Measurements from ENCODE around the gene CRB2.

Gene CRB2

GRCh38 chr9:123347289-123348060 is 8.5 kb upstream of the CRB2 start:
- Histone ChIP-seq H3K4me1 (no peaks in the 10 kb centered on the region), H3K4me3 (no peak overlapping the region), H3K9me3 (no peaks in the 10 kb centered on the region), H3K27me3 (ENCODE audit: low read depth) (peaks cover 13% of the 10 kb centered on the region), H3K36me3 (replicated peaks) (no peaks in the 10 kb centered on the region)
- DNase-seq (ENCODE audit: low spot score in 2 of 2): no peak
- in situ Hi-C loops (cut with MboI; ENCODE audit: low sequenced_read_pairs): loop anchor here (25.0 kb wide), 1 partner anchor 885 kb away; no protein-coding TSS in a partner anchor

GRCh38 chr9:123348317-123348992 is 7.5 kb upstream of the CRB2 start:
- no peak for DNase-seq (ENCODE audit: low spot score in 2 of 2)
- in situ Hi-C loops (cut with MboI; ENCODE audit: low sequenced_read_pairs): loop anchor here (25.0 kb wide), 1 partner anchor 886 kb away; no protein-coding TSS in a partner anchor

GRCh38 chr9:123349033-123349432 is 7.0 kb upstream of the CRB2 start:
- in situ Hi-C loops (cut with MboI; ENCODE audit: low sequenced_read_pairs): loop anchor here (25.0 kb wide), 1 partner anchor 887 kb away; no protein-coding TSS in a partner anchor
- H3K9me3 ChIP-seq: no peaks in the 10 kb centered on the region
- no peaks in the 10 kb centered on the region for H3K4me1 ChIP-seq
- no peaks in the 10 kb centered on the region for H3K36me3 ChIP-seq (replicated peaks)
- H3K27me3 ChIP-seq (ENCODE audit: low read depth): peaks cover 21% of the 10 kb centered on the region
- no peak overlapping the region for H3K4me3 ChIP-seq
- no peak for DNase-seq (ENCODE audit: low spot score in 2 of 2)

More at GRCh38 chr9:123348317-123348992, 7.5 kb upstream of the CRB2 start:
- Histone ChIP-seq H3K9me3 (no peaks in the 10 kb centered on the region), H3K36me3 (replicated peaks) (no peaks in the 10 kb centered on the region), H3K27me3 (ENCODE audit: low read depth) (peaks cover 18% of the 10 kb centered on the region), H3K4me3 (no peak overlapping the region), H3K4me1 (no peaks in the 10 kb centered on the region)

- no peaks in the 10 kb centered on the region for H3K9me3 ChIP-seq
- H3K4me1 ChIP-seq: no peaks in the 10 kb centered on the region
- H3K27me3 ChIP-seq (ENCODE audit: low read depth): peaks cover 21% of the 10 kb centered on the region
- DNase-seq (ENCODE audit: low spot score in 2 of 2): peak; percentile 72 to 82
- in situ Hi-C loops (cut with MboI; ENCODE audit: low sequenced_read_pairs): loop anchor here (5.0 to 25.0 kb wide), 4 partner anchors 37 to 1238 kb away; no protein-coding TSS in a partner anchor
- no peaks in the 10 kb centered on the region for H3K36me3 ChIP-seq (replicated peaks)
- H3K4me3 ChIP-seq: no peak overlapping the region
These were observed 6.1 kb upstream of the CRB2 start for GRCh38 chr9:123349691-123350480.

- Histone ChIP-seq H3K4me3 (no peak overlapping the region), H3K36me3 (replicated peaks) (no peaks in the 10 kb centered on the region), H3K4me1 (no peaks in the 10 kb centered on the region), H3K9me3 (no peaks in the 10 kb centered on the region), H3K27me3 (ENCODE audit: low read depth) (peaks cover 21% of the 10 kb centered on the region)
- no peak for DNase-seq (ENCODE audit: low spot score in 2 of 2)
- in situ Hi-C loops (cut with MboI; ENCODE audit: low sequenced_read_pairs): loop anchor here (5.0 to 25.0 kb wide), 3 partner anchors 37 to 1238 kb away; no protein-coding TSS in a partner anchor
These were observed 5.2 kb upstream of the CRB2 start for GRCh38 chr9:123350590-123351310.

GRCh38 chr9:123353041-123353440 is 3.0 kb upstream of the CRB2 start:
- peaks cover 18% of the 10 kb centered on the region for H3K27me3 ChIP-seq (ENCODE audit: low read depth)
- H3K4me1 ChIP-seq: peaks cover 3% of the 10 kb centered on the region
- in situ Hi-C loops (cut with MboI; ENCODE audit: low sequenced_read_pairs): loop anchor here (5.0 to 25.0 kb wide), 3 partner anchors 34 to 1241 kb away; no protein-coding TSS in a partner anchor
- no peak for DNase-seq (ENCODE audit: low spot score in 2 of 2)
- no peak overlapping the region for H3K4me3 ChIP-seq
- no peaks in the 10 kb centered on the region for H3K9me3 ChIP-seq
- H3K36me3 ChIP-seq (replicated peaks): no peaks in the 10 kb centered on the region

- Histone ChIP-seq H3K36me3 (replicated peaks) (no peaks in the 10 kb centered on the region), H3K9me3 (no peaks in the 10 kb centered on the region), H3K27me3 (ENCODE audit: low read depth) (peaks cover 16% of the 10 kb centered on the region), H3K4me1 (peaks cover 7% of the 10 kb centered on the region), H3K4me3 (no peak overlapping the region)
- in situ Hi-C loops (cut with MboI; ENCODE audit: low sequenced_read_pairs): loop anchor here (5.0 to 25.0 kb wide), 3 partner anchors 33 to 1242 kb away; no protein-coding TSS in a partner anchor
- DNase-seq (ENCODE audit: low spot score in 2 of 2): peak; percentile 54 to 90
These were observed 1.9 kb upstream of the CRB2 start for GRCh38 chr9:123353984-123354591.

GRCh38 chr9:123354806-123355508 is 1.0 kb upstream of the CRB2 start:
- Histone ChIP-seq H3K36me3 (replicated peaks) (no peaks in the 10 kb centered on the region), H3K4me3 (no peak overlapping the region), H3K4me1 (peaks cover 12% of the 10 kb centered on the region), H3K27me3 (ENCODE audit: low read depth) (peaks cover 15% of the 10 kb centered on the region), H3K9me3 (no peaks in the 10 kb centered on the region)
- in situ Hi-C loops (cut with MboI; ENCODE audit: low sequenced_read_pairs): loop anchor here (5.0 to 25.0 kb wide), 3 partner anchors 32 to 1243 kb away; no protein-coding TSS in a partner anchor
- no peak for DNase-seq (ENCODE audit: low spot score in 2 of 2)

- in situ Hi-C loops (cut with MboI; ENCODE audit: low sequenced_read_pairs): loop anchor here (25.0 kb wide), 1 partner anchor 1245 kb away; no protein-coding TSS in a partner anchor
- Histone ChIP-seq H3K36me3 (replicated peaks) (no peaks in the 10 kb centered on the region), H3K9me3 (no peaks in the 10 kb centered on the region), H3K4me1 (peaks cover 20% of the 10 kb centered on the region), H3K27me3 (ENCODE audit: low read depth) (peaks cover 7% of the 10 kb centered on the region), H3K4me3 (no peak overlapping the region)
- DNase-seq (ENCODE audit: low spot score in 2 of 2): no peak
These were observed 1.1 kb downstream of the CRB2 start for GRCh38 chr9:123356851-123357742.

GRCh38 chr9:123357743-123358059 is 1.7 kb downstream of the CRB2 start:
- DNase-seq (ENCODE audit: low spot score in 2 of 2): no peak
- H3K27me3 ChIP-seq (ENCODE audit: low read depth): peaks cover 7% of the 10 kb centered on the region
- no peaks in the 10 kb centered on the region for H3K9me3 ChIP-seq
- no peaks in the 10 kb centered on the region for H3K36me3 ChIP-seq (replicated peaks)
- in situ Hi-C loops (cut with MboI; ENCODE audit: low sequenced_read_pairs): loop anchor here (25.0 kb wide), 1 partner anchor 1245 kb away; no protein-coding TSS in a partner anchor
- peaks cover 20% of the 10 kb centered on the region for H3K4me1 ChIP-seq
- H3K4me3 ChIP-seq: no peak overlapping the region

GRCh38 chr9:123358181-123358905 is 2.3 kb downstream of the CRB2 start:
- Histone ChIP-seq H3K4me1 (peaks cover 20% of the 10 kb centered on the region), H3K36me3 (replicated peaks) (no peaks in the 10 kb centered on the region), H3K4me3 (no peak overlapping the region), H3K27me3 (ENCODE audit: low read depth) (peaks cover 3% of the 10 kb centered on the region), H3K9me3 (no peaks in the 10 kb centered on the region)
- in situ Hi-C loops (cut with MboI; ENCODE audit: low sequenced_read_pairs): loop anchor here (25.0 kb wide), 1 partner anchor 1246 kb away; no protein-coding TSS in a partner anchor
- DNase-seq (ENCODE audit: low spot score in 2 of 2): peak; percentile 16 to 62

Measured in HAP-1 (cell line).